Left renal cortex interstitium (tissue), 4 donors: ENCODE results near the gene CYBRD1. TPM values are rescaled to one million over a fixed set of nuclear protein-coding genes. Genes with fewer than 3 reads are reported as not detected.

ENCODE experiments used
- DNase-seq, 4 donors: peaks; one replicate each; pipeline ENCODE4 v3.0.0-alpha.2; 2013; ENCODE audit warnings: low read depth in 4 of 4, low spot score in 2 of 4, missing footprints in 1 of 4
- polyA plus RNA-seq, 4 donors: library from polyadenylated mRNA; unstranded; fragments of 120-200 nt; gene quantifications; one replicate each; pipeline ENCODE4 v1.2.1, GENCODE V29; 2013; ENCODE audit not compliant: insufficient read length in 4 of 4

The CYBRD1 gene
- polyA plus RNA-seq, 4 donors = 32.8 to 55.3 (median 43.9) TPM

- no peak for DNase-seq
These were observed 73.2 kb downstream of the CYBRD1 start for GRCh38 chr2:171595456-171595855.

GRCh38 chr2:171595896-171596295 is 73.6 kb downstream of the CYBRD1 start:
- no peak for DNase-seq

GRCh38 chr2:171598713-171599319 is 76.5 kb downstream of the CYBRD1 start:
- peak in 2 of 4 donors; percentile 11 to 16 for DNase-seq

GRCh38 chr2:171600126-171600525 is 77.9 kb downstream of the CYBRD1 start:
- DNase-seq = no peak

DNA sequence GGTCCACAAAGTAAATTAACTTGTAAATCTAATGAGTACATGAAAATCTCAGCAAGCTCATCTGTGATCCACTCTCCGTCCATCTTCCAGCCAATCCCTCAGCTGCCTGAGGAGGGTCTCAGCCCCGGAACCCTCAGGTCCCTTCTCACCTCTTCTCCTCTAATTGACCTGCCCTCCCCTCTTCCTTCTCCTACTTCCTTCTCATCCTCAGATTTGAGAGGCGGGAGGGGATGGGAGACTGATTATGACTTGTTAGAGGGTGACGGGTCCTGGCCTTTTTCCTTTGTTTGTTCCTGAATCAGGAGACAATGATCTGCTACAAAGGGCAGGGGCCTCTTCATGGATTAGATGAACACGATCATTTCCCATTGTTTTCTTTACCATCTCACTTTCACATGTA is 80.1 kb downstream of the CYBRD1 start:
- no peak for DNase-seq

Other genes with a start within 250 kb of the CYBRD1 start
- gene METTL8, start 88.5 kb upstream of the CYBRD1 start, polyA plus RNA-seq = 10 to 100 TPM; 12.8 to 17.6 (median 14.1) TPM
- 10 to 100 TPM; 19.5 to 35.6 (median 28.9) TPM for gene DCAF17, start 88.2 kb upstream of the CYBRD1 start, polyA plus RNA-seq
- 100 to 1,000 TPM; 168 to 209 (median 178) TPM for gene DYNC1I2, start 165.0 kb downstream of the CYBRD1 start, polyA plus RNA-seq